GM18517 (cell line): ENCODE measurements around the gene ZNF396.

Experiments used
- ATAC-seq: cut with Tn5 transposase; IDR thresholded peaks from one replicate; pipeline ENCODE4 v1.9.1; 2021; ENCODE audit warnings: mild to moderate bottlenecking, moderate library complexity; ENCODE audit not compliant: unreplicated experiment

Gene ZNF396

GRCh38 chr18:35386600-35387100 is 9.5 kb upstream of the ZNF396 start:
- peak; percentile 88 for ATAC-seq

GRCh38 chr18:35383136-35383535 is 6.0 kb upstream of the ZNF396 start:
- ATAC-seq = no peak

GRCh38 chr18:35379421-35379820 is 2.3 kb upstream of the ZNF396 start:
- no peak for ATAC-seq

- no peak for ATAC-seq
These were observed 1.4 kb upstream of the ZNF396 start for GRCh38 chr18:35378574-35378896.

GRCh38 chr18:35377875-35378573 is 887 bp upstream of the ZNF396 start:
- no peak for ATAC-seq

- ATAC-seq = peak; percentile 35
These were observed 770 bp downstream of the ZNF396 start for GRCh38 chr18:35376393-35376741.

- no peak for ATAC-seq
These were observed 2.4 kb downstream of the ZNF396 start for GRCh38 chr18:35374708-35375107.

- ATAC-seq = no peak
These were observed 5.5 kb downstream of the ZNF396 start for GRCh38 chr18:35371412-35372195.

GRCh38 chr18:35369126-35369525 is 8.0 kb downstream of the ZNF396 start:
- no peak for ATAC-seq

- ATAC-seq = no peak
These were observed 8.5 kb downstream of the ZNF396 start for GRCh38 chr18:35368595-35368994.

- ATAC-seq = no peak
These were observed 14.6 kb downstream of the ZNF396 start for GRCh38 chr18:35362531-35362930.

GRCh38 chr18:35361570-35362321 is 15.4 kb downstream of the ZNF396 start:
- ATAC-seq = no peak

- ATAC-seq = peak; percentile 99
These were observed 22.0 kb downstream of the ZNF396 start for GRCh38 chr18:35355140-35355618.

GRCh38 chr18:35352778-35353177 is 24.4 kb downstream of the ZNF396 start:
- no peak for ATAC-seq

GRCh38 chr18:35352283-35352682 is 24.9 kb downstream of the ZNF396 start:
- no peak for ATAC-seq

GRCh38 chr18:35348001-35348400 is 29.1 kb downstream of the ZNF396 start:
- ATAC-seq = no peak

- ATAC-seq = no peak
These were observed 31.2 kb downstream of the ZNF396 start for GRCh38 chr18:35345950-35346349.

GRCh38 chr18:35345460-35345921 is 31.6 kb downstream of the ZNF396 start:
- no peak for ATAC-seq

- ATAC-seq = peak; percentile 30
These were observed 32.2 kb downstream of the ZNF396 start for GRCh38 chr18:35344736-35345459.

GRCh38 chr18:35343936-35344735 is 33.0 kb downstream of the ZNF396 start, which contains the start of gene ZNF24:
Gene ZNF24 (minus strand): TSS chr18:35344420. CDS start chr18:35340650, 3,770 bp downstream.
- peak; percentile 90 for ATAC-seq
